Aorta (tissue), 5 donors: ENCODE results near the gene GLYR1. TPM values are rescaled to one million over a fixed set of nuclear protein-coding genes. Genes with fewer than 3 reads are reported as not detected.

ENCODE experiments used
- ATAC-seq: fragments of 200-7000 bp; cut with Tn5 transposase; one replicate; pipeline ENCODE4 v1.9.1; 2022; ENCODE audit warnings: moderate library complexity; ENCODE audit not compliant: low FRiP score
- DNase-seq, 2 donors: peaks; one replicate each; pipeline ENCODE4 v3.0.0-alpha.2; 2020
- H3K27ac ChIP-seq, 2 donors: one replicate each; pipeline ENCODE4 v1.5.1; 2013; ENCODE audit warnings: low read length in 2 of 2, mild to moderate bottlenecking in 2 of 2, moderate library complexity in 2 of 2, control low read depth in 1 of 2, inconsistent platforms in 1 of 2, low read depth in 1 of 2
- H3K27me3 ChIP-seq, 2 donors: one replicate each; pipeline ENCODE4 v1.6.1; 2013; ENCODE audit warnings: control low read depth in 1 of 2, low read length in 1 of 2, mild to moderate bottlenecking in 1 of 2, moderate library complexity in 1 of 2; ENCODE audit not compliant: insufficient read depth in 2 of 2, control insufficient read depth in 1 of 2
- H3K36me3 ChIP-seq, 2 donors: one replicate each; pipeline ENCODE4 v1.6.1; 2013; ENCODE audit warnings: control low read depth in 1 of 2, low read length in 1 of 2, mild to moderate bottlenecking in 1 of 2; ENCODE audit not compliant: insufficient read depth in 2 of 2, control insufficient read depth in 1 of 2
- H3K4me1 ChIP-seq, 2 donors: one replicate each; pipeline ENCODE4 v1.6.1; 2013; ENCODE audit warnings: low read length in 2 of 2, control low read depth in 1 of 2, mild to moderate bottlenecking in 1 of 2, moderate library complexity in 1 of 2; ENCODE audit not compliant: insufficient read depth in 2 of 2, control insufficient read depth in 1 of 2
- H3K4me3 ChIP-seq, 2 donors: one replicate each; pipeline ENCODE4 v1.5.1; 2013; ENCODE audit warnings: low read length in 2 of 2, control low read depth in 1 of 2, mild to moderate bottlenecking in 1 of 2
- H3K9me3 ChIP-seq: one replicate; pipeline ENCODE4 v1.6.1; 2013; ENCODE audit warnings: mild to moderate bottlenecking, low read length; ENCODE audit not compliant: control insufficient read depth
- whole genome bisulfite sequencing, 2 donors: extraction: QIAGEN DNeasy Blood & Tissue Kit; methylation state at CpG; one replicate each; pipeline ENCODE4 v1.1.7; 2013; 5-methylcytosine and 5-hydroxymethylcytosine counted together
- intact Hi-C, 2 donors: fragments of 100-400 bp; cut with DNase I; formaldehyde crosslinking; loops; one replicate each; pipeline versions ENCODE4 v1.14.2 to v1.15.0; 2022
- polyA plus RNA-seq, 2 donors: library from polyadenylated mRNA; stranded (reverse); fragments of 200-250 nt; gene quantifications; one replicate each; pipeline ENCODE4 v1.2.3, GENCODE V29; 2013
- total RNA-seq, 2 donors: library from RNA; stranded (reverse); fragmentation: NEBNext Ultra II Directional; extraction: Animal tissue kit (Norgen Biotek cat#: 25700); gene quantifications; one replicate each; pipeline ENCODE4 v1.2.1, GENCODE V29; 2021
- donor health status: healthy with polysubstance abuse.
- donor health status: Bipolar disorder and iron deficiency.
- donor health status: DM: no; HTN: no; CAD: no.
- donor health status: DM: no; HTN: no; CAD: no.
- donor health status: DM: yes; HTN: yes; CAD: no.

GLYR1 gene
- total and polyA plus RNA-seq, 4 donors: 33.3 to 73.2 (median 59.0) TPM

GRCh38 chr16:4765511-4766474 lies 81.3 kb downstream of the GLYR1 start:
- H3K27me3 ChIP-seq: no peaks in the 10 kb centered on the region
- H3K9me3 ChIP-seq: no peaks in the 10 kb centered on the region
- intact Hi-C loops: no loop called here
- H3K4me1 ChIP-seq: no peaks in the 10 kb centered on the region
- ATAC-seq (no peak), DNase-seq (no peak)
- 78 to 81% methylated on average over 26 of the region's 26 CpGs for WGBS, 2 donors
- no peak overlapping the region for H3K27ac ChIP-seq
- peaks cover 0 to 2% of the 10 kb centered on the region in 2 donors for H3K36me3 ChIP-seq
- H3K4me3 ChIP-seq: peak overlapping the region in 1 of 2 donors; percentile 94

- H3K4me1 ChIP-seq: no peaks in the 10 kb centered on the region
- intact Hi-C loops: no loop called here
- no peak overlapping the region for H3K4me3 ChIP-seq
- WGBS, 2 donors: 88 to 90% methylated on average over 7 of the region's 7 CpGs
- DNase-seq (no peak), ATAC-seq (no peak)
- no peaks in the 10 kb centered on the region for H3K9me3 ChIP-seq
- no peak overlapping the region for H3K27ac ChIP-seq
- no peaks in the 10 kb centered on the region for H3K27me3 ChIP-seq
- H3K36me3 ChIP-seq: peaks cover 2 to 6% of the 10 kb centered on the region in 2 donors
Measured at GRCh38 chr16:4763791-4764190, 83.3 kb downstream of the GLYR1 start.

- no peak for ATAC-seq
Measured at GRCh38 chr16:4762205-4762604, 84.9 kb downstream of the GLYR1 start.

DNA sequence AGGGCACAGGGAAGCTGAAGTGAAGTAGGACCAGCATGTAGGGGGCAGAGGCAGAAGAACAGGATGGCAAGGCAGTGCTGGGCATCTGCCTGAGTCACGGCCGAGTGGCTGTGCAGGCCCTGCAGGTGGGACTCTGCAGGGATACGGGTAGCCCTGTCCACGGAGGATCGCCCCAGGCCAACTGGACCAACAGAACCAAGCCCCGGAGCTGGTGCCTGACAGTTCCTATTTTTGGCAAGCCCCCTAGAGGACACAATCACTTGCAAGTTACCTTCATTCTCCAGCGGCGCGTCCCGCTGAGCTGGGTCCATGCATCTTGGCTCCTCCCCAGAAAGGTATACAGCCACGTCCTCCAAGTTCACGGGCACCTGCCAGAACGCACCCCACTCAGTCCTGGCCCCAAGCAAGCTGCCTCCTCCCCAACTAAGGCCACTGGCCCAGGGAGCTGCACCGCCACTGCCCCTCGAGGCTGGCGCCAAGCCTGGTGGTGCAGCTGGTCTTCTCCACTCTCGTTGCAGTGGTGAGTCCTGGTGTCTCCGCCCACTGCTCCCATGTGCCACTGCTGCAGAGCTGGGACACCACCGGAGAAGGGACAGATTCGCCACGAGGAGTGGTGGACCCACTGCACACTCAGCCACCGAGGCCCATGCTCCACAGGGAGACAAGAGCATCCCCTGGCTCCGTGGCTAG lies 86.7 kb downstream of the GLYR1 start:
- H3K9me3 ChIP-seq: no peaks in the 10 kb centered on the region
- no peaks in the 10 kb centered on the region for H3K4me1 ChIP-seq
- H3K27ac ChIP-seq: no peak overlapping the region
- intact Hi-C loops: no loop called here
- H3K4me3 ChIP-seq: no peak overlapping the region
- H3K27me3 ChIP-seq: no peaks in the 10 kb centered on the region
- no peak for ATAC-seq
- 84 to 88% methylated on average over 23 of the region's 23 CpGs for WGBS, 2 donors
- peaks cover 2 to 8% of the 10 kb centered on the region in 2 donors for H3K36me3 ChIP-seq
- DNase-seq: no peak

More at GRCh38 chr16:4762205-4762604, 84.9 kb downstream of the GLYR1 start:
- intact Hi-C loops: no loop called here
- H3K36me3 ChIP-seq: peaks cover 2 to 6% of the 10 kb centered on the region in 2 donors
- no peak overlapping the region for H3K27ac ChIP-seq
- WGBS, 2 donors: 92 to 93% methylated on average over 9 of the region's 9 CpGs
- H3K4me3 ChIP-seq: no peak overlapping the region
- no peaks in the 10 kb centered on the region for H3K27me3 ChIP-seq
- no peaks in the 10 kb centered on the region for H3K9me3 ChIP-seq
- no peaks in the 10 kb centered on the region for H3K4me1 ChIP-seq
- DNase-seq: no peak

DNA sequence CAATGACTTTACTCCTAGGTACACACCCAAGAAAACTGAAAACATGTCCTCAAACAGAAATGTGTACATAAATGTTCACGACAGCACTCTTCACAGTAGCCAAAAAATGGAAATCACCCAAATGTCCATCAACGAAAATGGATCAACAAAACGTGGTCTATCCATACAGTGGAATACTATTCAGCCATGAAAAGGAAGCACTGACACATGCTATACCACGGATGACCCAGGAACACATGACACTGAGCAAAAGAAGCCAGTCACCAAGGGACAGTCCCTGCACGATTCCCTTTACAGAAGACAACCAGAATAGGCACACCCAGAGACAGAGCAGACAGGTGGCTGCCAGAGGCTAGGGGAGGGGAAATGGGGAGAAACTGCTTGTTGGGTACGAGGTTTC lies 91.4 kb downstream of the GLYR1 start:
- H3K36me3 ChIP-seq: peaks cover 0 to 14% of the 10 kb centered on the region in 2 donors
- intact Hi-C loops: no loop called here
- no peaks in the 10 kb centered on the region for H3K27me3 ChIP-seq
- H3K4me1 ChIP-seq: no peaks in the 10 kb centered on the region
- WGBS, 2 donors: 97 to 98% methylated on average over 6 of the region's 6 CpGs
- no peak for ATAC-seq
- DNase-seq: no peak
- H3K4me3 ChIP-seq: no peak overlapping the region
- no peaks in the 10 kb centered on the region for H3K9me3 ChIP-seq
- H3K27ac ChIP-seq: no peak overlapping the region

- 97 to 98% methylated on average over 4 of the region's 4 CpGs for WGBS, 2 donors
- no peak for DNase-seq
- intact Hi-C loops: no loop called here
- H3K4me3 ChIP-seq: no peak overlapping the region
- no peaks in the 10 kb centered on the region for H3K9me3 ChIP-seq
- H3K27me3 ChIP-seq: no peaks in the 10 kb centered on the region
- no peak overlapping the region for H3K27ac ChIP-seq
- peaks cover 0 to 8% of the 10 kb centered on the region in 2 donors for H3K36me3 ChIP-seq
- no peaks in the 10 kb centered on the region for H3K4me1 ChIP-seq
- ATAC-seq: no peak
Measured at GRCh38 chr16:4754865-4755264, 92.2 kb downstream of the GLYR1 start.

- 89 to 90% methylated on average over 11 of the region's 11 CpGs for WGBS, 2 donors
- intact Hi-C loops: no loop called here
Measured at GRCh38 chr16:4753227-4753626, 93.9 kb downstream of the GLYR1 start.

More at GRCh38 chr16:4753227-4753626, 93.9 kb downstream of the GLYR1 start:
- H3K27ac ChIP-seq: no peak overlapping the region
- no peak for ATAC-seq
- no peak overlapping the region for H3K4me3 ChIP-seq
- H3K9me3 ChIP-seq: no peaks in the 10 kb centered on the region
- H3K36me3 ChIP-seq: peaks cover 0 to 8% of the 10 kb centered on the region in 2 donors
- H3K4me1 ChIP-seq: no peaks in the 10 kb centered on the region
- no peak for DNase-seq
- no peaks in the 10 kb centered on the region for H3K27me3 ChIP-seq
